ENCODE measurements around the gene PIEZO1. TPM values are rescaled to one million over a fixed set of nuclear protein-coding genes. Genes with fewer than 3 reads are reported as not detected.

The PIEZO1 gene
- total and polyA plus RNA-seq, 2 donors (not counting 3 experiments of a cell fraction or from before 2014, with no cell fraction given) = 298 to 322 TPM

GRCh38 chr16:88814144-88814502 is 29.1 kb upstream of the PIEZO1 start:
- Histone ChIP-seq H3K27ac (ENCODE audit: insufficient read depth, low read depth, low read length) (no peak overlapping the region), H3K79me2 (ENCODE audit: control insufficient read depth, insufficient read depth, low read length) (peaks cover 23% of the 10 kb centered on the region), H3K4me1 (ENCODE audit: control insufficient read depth, extremely low read depth, insufficient read depth, low read length) (peaks cover 17% of the 10 kb centered on the region), H3K4me3 (replicated peaks in 1 of 3; ENCODE audit: insufficient read depth in 1 of 3, low read depth in 1 of 3, low read length in 3 of 3) (no peak overlapping the region), H3K4me2 (ENCODE audit: insufficient read depth, low read length) (no peak overlapping the region), H3K27me3 (ENCODE audit: control insufficient read depth in 2 of 2, insufficient read depth in 2 of 2, low read length in 2 of 2) (no peaks in the 10 kb centered on the region), H3K9ac (replicated peaks; ENCODE audit: extremely low read depth, insufficient read depth, low read length) (no peak overlapping the region), H2AFZ (ENCODE audit: low read depth, low read length) (no peak overlapping the region), H3K36me3 (ENCODE audit: control insufficient read depth in 2 of 2, extremely low read depth in 1 of 2, insufficient read depth in 2 of 2, low read length in 2 of 2) (peaks cover 0 to 10% of the 10 kb centered on the region in 2 experiments), H3K9me1 (replicated peaks; ENCODE audit: control insufficient read depth, extremely low read depth, insufficient read depth, low read length) (no peaks in the 10 kb centered on the region), H3K9me3 (replicated peaks; ENCODE audit: control insufficient read depth, insufficient read depth, low read length) (no peaks in the 10 kb centered on the region), H4K20me1 (replicated peaks; ENCODE audit: control insufficient read depth, extremely low read depth, insufficient read depth, low read length) (no peaks in the 10 kb centered on the region)
- intact Hi-C loops (cut with micrococcal nuclease) = loop anchor here (5.0 kb wide), 1 partner anchor 108 kb away; no protein-coding TSS in a partner anchor
- dilution Hi-C loops (cut with MboI; ENCODE audit: extremely low pct_ligation_motif_present, low sequenced_read_pairs) = no loop called here
- no peak for FAIRE-seq
- POLR2A ChIA-PET = no interaction called here
- TF ChIP-seq EZH2 (IDR thresholded peaks at IDR 0.05; ENCODE audit: borderline replicate concordance, low read depth, low read length, severe bottlenecking) (no peak), MYC (IDR thresholded peaks at IDR 0.05; ENCODE audit: low read depth, low read length) (no peak), FOS (IDR thresholded peaks at IDR 0.05; ENCODE audit: borderline replicate concordance, insufficient read depth, low read length) (no peak), POLR2AphosphoS5 (IDR thresholded peaks at IDR 0.05; ENCODE audit: insufficient read depth, low read depth, low read length) (no peak)
- TF ChIP-seq, protein P1, sequence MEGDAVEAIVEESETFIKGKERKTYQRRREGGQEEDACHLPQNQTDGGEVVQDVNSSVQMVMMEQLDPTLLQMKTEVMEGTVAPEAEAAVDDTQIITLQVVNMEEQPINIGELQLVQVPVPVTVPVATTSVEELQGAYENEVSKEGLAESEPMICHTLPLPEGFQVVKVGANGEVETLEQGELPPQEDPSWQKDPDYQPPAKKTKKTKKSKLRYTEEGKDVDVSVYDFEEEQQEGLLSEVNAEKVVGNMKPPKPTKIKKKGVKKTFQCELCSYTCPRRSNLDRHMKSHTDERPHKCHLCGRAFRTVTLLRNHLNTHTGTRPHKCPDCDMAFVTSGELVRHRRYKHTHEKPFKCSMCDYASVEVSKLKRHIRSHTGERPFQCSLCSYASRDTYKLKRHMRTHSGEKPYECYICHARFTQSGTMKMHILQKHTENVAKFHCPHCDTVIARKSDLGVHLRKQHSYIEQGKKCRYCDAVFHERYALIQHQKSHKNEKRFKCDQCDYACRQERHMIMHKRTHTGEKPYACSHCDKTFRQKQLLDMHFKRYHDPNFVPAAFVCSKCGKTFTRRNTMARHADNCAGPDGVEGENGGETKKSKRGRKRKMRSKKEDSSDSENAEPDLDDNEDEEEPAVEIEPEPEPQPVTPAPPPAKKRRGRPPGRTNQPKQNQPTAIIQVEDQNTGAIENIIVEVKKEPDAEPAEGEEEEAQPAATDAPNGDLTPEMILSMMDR (IDR thresholded peaks at IDR 0.05; ENCODE audit: extremely low read depth in 1 of 2, insufficient read depth in 1 of 2, low read depth in 1 of 2, low read length in 2 of 2) = no peak
- DNase-seq (ENCODE audit: low read depth, low spot score) = no peak
- no TSS peak for BruUV-seq (replicated peaks)
- CTCF ChIA-PET = interaction anchor here (0.6 to 4.9 kb wide), 4 partner anchors 19 to 353 kb away, joined by 3 to 50 read pairs (median 4); partner anchors contain the start of genes GALNS and TRAPPC2L
